HS-27A (cell line): ENCODE measurements around the gene BAD.
"Not testable (repeated sequence)": the region's sequence is repeated elsewhere in the genome, so short reads cannot be mapped to it uniquely, and the experiment has no call there.

Source experiments
- DNase-seq: peaks from one replicate; pipeline ENCODE4 v3.0.0-alpha.2; 2012; ENCODE audit warnings: low read depth, missing footprints

The BAD gene

DNA sequence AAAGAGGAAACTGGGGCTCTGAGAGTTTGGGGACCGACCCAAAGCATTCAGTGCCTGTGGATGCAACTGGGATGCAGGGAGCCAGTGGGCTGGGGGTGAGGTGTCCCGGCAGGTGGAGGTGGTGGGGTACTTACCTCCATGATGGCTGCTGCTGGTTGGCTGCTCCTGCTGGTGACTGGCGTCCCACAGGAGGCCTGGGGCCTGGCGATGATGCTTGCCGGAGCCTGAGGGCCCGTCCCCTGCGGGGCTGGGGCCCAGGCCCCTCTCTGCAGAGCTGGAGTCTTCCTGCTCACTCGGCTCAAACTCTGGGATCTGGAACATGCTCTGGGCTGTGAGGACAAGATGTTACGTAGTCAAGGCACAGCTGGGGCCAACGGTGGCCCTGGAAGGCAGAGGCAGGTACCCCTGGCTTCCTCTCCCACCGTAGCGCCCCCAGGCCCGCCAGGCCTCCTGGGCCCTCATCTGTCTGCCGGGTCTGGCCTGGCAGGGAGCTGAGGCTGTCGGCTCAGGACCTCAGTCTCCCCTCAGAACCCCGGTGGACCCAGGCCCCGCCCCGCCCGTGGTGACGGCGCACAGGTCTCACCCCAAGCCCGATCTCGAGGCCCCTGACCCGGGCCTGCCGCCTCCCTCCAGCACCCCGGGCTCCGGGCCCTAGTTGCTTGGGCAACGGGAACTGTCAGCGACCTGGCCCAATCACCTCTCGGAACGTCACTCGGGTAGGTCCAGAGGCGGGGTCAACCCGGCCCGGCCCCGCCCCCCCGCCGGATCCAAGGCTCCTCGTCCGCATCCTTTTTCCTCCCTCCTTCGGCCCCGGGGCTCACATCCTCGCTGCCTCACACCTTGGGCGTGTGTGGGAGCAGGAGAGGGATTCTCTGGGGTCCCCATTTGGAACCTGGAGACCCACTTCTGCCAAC is at the start of gene BAD:
Gene BAD, minus strand, starts transcription at position 618 of the 914 bp plus-strand sequence. Its CDS starts 297 bp downstream, at position 321.
- DNase-seq = peak; percentile 84

DNA sequence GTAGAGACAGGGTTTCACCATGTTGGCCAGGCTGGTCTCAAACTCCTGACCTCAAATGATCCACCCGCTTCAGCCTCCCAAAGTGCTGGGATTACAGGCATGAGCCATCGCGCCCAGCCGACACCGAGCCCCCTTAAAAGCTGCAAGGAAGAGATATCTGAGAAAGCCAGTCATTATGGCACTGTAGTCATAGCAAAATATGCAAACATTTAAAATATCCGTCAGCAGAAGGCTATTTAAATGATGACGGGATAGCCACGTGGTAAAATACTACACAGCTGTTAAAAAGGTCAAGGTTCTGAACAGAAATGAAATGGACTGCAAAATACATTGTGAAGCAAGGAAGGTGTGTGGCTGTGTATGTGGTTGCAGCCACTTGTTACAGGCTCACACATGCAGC is 49.1 kb upstream of the BAD start:
- no peak for DNase-seq

DNA sequence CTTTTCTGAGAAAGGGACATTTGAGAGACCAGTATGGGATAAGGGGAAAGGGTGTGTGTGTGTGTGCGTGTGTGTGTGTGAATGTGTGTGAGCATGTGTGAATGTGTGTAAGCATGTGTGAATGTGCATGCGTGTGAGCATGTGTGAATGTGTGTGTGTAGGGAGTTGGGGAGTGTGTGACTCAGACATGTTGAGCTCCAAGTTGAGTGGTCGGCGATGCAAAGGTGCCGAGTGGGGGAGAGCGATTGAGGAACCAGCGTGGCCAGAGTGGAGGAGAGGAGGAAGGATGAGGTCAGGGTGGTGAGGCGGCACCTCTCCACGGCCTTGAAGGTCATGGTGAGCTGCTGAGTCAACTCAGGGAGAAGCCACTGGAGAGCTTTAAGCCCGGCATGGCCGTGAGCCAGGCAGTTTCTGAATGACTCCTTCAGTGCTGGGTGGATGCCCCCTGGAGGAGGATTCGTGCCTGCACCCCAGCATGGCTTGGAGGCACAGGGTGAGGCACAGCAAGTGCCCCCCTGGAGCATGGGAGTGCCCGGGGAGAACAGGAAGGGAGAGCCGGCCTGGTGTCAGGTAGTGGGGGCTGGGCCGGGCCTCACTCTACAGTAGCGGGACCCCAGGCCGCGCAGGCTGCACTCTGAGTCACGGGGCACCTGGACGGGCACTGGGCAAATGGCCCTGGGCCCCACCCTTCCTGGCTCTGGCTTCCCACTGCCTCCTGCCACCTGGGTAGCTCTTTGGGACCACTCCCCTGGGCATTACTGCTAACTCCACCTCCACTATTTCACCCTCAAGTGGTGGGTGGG is 47.3 kb upstream of the BAD start:
- peak; percentile 92 for DNase-seq

DNA sequence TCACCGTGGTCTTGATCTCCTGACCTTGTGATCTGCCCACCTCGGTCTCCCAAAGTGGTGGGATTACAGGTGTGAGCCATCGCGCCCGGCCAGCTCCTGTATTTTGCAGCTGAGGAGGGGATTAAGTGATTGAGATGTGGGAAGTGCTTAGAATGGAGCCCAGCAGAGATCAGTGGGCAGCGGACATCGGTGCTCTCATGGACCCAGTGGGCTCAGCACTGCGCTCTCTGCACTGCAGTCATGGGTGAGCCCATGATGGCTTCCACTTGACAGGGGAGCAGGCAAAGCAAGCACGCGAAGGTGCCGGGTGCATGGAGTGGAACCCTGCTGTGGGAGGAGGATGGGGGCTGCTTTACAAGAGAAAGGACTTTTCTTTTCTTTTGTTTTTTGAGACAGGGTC is 46.4 kb upstream of the BAD start:
- no peak for DNase-seq

DNA sequence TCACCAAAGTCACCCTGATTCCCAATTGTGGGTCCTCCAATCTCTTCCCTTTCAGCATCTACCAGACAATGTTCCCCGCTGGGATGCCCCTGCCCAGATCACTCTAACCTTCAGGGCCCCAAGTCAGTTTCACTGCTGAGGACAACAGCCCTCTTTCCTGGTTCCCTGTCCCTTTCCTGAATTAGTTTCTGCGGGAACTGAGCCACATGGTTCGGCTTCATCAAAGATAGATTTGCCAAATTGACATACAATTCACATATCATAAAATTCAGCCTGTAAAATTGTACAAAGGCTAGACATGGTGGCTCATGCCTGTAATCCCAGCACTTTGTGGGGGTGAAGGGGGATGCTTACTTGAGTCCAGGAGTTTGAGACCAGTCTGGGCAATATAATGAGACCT is 43.5 kb upstream of the BAD start:
- DNase-seq = no peak

DNA sequence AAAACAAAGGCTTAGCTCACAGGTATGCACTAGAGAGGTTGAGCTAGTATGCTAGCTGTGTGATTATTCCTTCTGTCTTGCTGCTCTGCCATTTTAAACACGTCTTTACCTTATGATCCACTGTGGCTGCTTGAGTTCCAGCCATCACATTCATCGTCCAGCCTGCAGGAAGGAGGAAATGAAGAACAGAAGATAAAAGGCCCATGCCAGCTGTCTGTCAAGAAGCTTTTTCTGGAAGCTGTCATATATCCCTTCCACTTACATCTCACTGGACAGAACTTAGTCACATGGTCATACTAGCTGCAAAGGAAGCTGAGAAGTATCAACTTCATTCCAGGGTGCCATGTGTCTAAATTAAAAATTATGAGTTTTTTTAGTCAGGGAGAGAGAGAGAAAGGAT is 42.9 kb upstream of the BAD start:
- DNase-seq = no peak

DNA sequence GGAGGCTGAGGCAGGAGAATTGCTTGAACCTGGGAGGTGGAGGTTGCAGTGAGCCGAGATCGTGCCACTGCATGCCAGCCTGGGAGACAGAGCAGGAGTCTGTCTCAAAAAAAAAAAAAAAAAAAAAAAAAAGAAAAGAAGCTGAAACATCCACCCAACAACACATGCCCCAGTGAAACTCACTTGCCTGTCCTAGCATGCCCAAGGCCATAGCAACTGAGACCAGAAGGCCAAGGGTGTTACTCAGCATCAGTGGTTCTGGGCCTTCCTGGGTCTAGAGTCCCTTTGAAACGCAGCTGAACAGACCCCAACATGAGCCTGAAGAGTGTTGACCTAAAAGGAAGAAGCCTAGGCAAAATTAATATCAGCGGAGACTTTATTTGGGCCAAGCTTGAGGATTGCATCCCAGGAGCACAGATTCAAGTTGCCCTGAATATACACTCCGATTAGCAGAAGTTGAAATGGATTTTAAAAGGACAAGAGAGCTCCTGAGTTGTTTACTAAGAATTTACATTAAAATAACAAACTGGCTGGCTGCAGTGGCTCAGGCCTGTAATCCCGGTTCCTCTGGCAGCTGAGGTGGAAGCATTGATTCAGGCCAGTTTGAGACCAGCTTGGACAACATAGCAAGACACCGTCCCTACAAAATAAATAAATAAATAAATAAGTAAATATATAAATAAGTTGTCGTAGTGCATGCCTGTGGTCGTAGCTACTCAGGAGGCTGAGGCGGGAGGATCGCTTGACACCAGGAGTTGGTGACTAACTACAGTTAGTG is 40.4 kb upstream of the BAD start:
- no peak for DNase-seq

DNA sequence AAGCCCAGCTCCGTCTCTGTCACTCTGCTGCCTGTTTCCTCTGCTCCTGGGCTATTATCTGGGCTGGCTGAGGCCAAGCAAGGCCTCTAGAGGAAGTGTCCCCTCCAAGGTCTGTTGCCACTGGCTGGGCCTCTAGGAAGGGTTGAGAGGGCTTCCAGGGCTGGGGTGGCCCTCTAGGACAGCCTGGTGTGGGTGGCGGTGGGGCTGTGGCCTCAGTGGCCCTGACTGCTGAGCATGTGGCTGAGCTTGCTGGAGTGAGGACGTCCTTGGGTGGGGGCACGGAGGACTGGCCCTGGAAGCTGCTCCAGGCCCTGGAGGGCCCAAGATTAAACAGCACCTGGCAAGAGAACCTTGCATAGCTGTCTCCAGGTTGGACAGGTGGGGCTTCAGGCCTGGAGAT is 39.5 kb upstream of the BAD start:
- DNase-seq = not testable (repeated sequence)

DNA sequence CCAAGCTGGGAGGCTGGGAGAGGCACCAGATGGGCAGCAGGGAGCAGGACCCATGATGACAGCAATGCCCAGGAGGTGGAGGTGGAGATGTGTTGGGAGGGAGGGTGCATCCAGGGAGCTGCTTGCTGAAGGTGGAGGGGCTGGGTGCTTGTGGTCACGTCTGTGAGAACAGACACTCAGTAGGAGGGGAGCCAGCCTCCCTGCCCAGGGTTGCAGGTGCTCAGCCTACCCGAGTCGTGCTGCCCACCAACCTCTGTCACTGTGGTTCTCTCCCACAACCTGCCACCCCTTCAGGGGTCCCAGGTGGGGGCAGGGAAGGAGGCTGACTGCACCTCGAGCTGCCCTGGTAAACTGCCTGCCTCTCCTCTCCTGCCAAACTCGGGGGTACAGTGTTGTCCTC is 38.9 kb upstream of the BAD start:
- no peak for DNase-seq

DNA sequence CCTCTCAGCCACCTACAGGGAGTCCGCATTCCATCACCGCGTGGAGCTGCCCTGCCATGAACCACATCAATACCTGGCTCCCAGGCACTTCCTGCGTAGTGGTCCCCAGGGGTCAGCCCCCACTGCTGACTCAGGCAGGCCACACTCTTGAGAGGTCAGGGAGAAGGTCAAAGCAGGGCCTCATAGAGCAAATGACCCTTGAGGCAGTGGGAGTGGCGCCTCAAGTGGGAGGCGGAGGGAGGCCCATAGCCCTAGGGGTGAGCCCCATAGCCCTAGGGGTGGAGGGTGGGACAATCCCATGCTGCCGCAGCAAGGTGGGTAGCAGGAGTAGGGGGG is 38.4 kb upstream of the BAD start:
- DNase-seq = no peak

DNA sequence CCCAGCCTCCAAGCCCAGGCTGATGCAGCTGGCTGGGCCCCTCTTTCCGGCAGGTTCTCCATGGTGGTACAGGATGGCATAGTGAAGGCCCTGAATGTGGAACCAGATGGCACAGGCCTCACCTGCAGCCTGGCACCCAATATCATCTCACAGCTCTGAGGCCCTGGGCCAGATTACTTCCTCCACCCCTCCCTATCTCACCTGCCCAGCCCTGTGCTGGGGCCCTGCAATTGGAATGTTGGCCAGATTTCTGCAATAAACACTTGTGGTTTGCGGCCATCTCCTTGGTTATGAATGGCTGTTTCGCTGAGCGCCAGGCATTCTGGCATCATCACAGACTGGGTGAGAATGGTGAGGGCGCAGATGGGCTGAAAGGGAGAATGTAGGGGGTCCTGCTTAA is 37.1 kb upstream of the BAD start:
- DNase-seq = no peak

DNA sequence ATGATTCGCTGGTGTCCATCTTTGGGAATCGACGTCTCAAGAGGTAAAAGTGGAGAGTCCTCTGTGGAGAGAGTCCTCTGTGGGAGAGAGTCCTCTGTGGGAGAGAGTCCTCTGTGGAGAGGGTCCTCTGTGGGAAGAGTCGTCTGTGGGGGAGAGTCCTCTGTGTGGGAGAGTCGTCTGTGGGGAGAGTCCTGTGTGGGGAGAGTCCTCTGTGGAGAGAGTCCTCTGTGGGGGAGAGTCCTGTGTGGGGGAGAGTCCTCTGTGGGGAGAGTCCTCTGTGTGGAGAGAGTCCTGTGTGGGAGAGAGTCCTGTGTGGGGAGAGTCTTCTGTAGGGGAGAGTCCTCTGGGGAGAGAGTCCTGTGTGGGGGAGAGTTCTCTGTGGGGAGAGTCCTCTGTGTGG is 36.6 kb upstream of the BAD start:
- DNase-seq = no peak

DNA sequence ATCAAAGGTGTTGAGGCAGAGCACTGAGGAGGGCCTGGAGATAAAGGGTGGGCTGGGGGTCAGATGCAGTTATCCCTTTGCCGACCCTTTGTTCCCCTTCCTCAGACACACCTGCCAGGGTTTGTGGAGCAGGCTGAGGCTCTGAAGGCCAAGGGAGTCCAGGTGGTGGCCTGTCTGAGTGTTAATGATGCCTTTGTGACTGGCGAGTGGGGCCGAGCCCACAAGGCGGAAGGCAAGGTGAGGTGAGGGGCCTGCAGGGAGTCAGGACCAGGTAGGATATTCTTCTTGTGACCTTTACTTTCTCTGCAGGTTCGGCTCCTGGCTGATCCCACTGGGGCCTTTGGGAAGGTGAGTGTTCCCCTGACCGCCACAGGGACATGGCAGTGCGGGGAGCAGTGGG is 36.1 kb upstream of the BAD start:
- DNase-seq = no peak

DNA sequence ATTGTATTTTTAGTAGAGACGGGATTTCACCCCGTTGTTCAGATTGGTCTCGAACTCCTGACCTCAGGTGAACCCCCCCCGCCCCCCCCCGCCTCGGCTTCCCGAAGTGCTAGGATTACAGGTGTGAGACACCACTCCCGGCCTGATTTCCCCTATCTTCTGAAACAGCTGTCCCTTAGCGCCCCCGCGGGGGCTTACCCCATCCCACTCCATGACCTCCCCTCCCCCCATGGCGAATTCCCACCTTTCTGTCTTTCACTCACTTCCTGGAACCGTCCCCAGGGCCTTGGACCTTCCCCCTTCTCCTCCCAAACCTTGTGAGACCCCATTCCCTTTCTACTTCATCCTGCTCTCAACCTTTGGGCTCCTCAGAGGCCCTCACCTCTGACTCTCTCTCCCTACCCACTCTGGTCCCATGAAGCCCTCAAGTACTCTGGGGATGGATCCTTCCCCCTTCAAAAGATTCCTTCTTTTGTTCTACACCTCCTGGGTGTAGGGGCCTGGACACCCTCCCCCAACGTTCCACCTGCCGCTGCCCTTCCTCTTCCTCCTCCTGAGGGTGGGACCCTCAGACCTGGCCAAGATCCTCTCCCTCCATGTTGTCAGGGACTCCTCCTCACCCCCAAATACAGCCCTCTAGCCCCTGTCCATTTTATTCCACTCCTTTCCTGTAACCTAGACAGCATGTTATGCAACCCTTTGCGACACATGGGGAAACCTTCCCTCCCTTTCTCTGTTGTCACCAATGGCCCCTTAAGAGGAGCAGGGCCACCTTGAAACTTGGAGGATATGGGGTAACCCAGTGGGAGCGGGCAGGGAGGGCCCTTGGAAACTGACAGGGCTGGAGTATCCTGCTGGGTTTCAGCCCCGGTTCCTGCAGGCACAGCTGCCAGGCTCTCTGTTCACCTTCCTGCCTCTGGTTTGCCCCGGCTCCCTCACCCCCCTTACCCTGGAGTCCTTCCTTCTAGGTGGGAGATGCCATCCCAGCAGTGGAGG is 34.6 kb upstream of the BAD start:
- DNase-seq = no peak

DNA sequence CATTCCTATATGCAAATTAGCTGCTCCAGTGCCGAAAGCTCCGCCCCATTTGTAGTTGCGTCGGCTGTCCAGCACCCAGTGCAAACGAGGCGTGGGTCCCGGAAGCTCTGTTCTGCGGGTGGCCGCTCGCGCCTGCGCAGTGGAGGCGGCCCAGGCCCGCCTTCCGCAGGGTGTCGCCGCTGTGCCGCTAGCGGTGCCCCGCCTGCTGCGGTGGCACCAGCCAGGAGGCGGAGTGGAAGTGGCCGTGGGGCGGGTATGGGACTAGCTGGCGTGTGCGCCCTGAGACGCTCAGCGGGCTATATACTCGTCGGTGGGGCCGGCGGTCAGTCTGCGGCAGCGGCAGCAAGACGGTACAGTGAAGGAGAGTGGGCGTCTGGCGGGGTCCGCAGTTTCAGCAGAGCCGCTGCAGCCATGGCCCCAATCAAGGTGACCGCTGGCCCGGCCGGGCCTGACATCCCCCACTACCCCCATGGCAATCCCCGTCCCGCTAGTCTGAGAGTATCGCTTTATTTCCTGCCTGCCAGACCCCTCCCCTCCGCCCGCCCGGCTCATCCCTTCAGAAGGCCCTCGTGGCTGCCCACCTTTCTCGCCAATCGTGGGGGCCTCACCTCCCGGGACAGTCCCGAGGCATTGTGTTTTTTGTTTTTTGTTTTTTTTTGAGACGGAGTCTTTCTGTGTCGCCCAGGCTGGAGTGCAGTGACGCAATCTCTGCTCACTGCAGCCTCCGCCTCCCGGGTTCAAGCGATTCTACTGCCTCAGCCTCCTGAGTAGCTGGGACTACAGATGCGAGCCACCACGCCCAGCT is 33.7 kb upstream of the BAD start, which contains the start of gene PRDX5:
Gene PRDX5, plus strand, starts transcription at position 161 of the 805 bp plus-strand sequence. Its CDS starts 95 bp downstream, at position 256.
- peak; percentile 94 for DNase-seq

DNA sequence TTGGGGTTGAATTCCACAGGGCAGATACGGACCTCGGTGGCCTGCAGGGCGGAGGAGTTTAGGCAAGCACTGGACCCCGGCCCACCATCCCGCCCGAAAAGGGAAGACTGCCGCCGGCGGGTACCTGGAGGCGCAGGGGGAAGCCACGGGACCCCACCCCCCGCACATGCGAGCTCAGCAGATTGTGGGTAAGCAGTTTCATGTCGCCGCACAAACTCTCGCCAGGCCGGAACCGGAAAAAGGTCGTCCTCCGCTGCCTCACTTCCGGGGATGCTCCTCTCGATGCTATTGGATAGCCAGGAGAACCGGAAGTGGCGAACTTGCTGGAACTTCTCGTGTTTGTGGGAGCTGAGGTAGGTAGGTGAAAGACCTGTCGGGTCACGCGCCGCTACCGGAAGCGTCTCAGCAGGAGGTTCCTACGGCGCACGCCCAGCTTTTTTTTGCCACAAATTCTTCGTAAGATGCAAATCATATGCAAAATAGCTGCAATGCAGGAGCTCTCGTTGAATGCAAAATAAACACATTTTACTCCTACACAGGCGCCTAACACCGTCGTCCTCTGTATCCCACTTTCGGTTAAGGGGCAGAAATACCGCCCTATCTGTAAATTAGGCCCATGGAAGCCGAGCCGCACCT is 33.0 kb upstream of the BAD start, which contains the start of gene TRMT112:
Gene TRMT112, minus strand, starts transcription at position 235 of the 636 bp plus-strand sequence. Its CDS starts 33 bp downstream, at position 202.
- peak; percentile 97 for DNase-seq

DNA sequence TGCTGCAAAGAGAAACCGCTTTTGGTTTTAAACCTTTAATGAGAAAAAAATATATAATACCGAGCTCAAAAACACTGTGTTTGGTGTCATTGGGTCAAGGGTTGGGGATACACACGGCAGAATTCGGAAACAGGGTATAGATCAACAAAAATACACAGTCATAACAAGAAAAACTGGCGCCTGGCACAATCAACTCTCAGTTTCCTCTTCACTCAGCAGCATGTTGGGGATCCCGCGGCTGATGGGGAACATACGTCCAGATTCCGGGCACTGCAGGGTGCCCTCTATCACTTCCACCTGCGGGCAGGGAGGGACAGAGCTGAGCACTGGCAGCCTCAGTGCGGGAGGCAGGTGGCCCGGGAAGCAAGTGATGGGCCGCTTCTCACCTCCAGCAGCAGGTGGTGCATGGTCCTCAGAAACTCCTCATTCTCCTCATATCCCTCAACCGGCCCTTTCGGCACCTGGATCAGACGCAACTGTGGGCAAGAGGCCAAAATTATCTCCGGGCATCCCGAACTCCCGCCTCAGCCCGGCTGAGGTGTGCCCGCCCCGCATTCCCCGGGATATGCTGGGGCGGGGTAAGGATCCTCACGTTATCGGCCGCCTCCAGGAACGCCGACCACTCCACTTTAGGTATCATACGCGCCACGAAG is 32.3 kb upstream of the BAD start:
- no peak for DNase-seq

DNA sequence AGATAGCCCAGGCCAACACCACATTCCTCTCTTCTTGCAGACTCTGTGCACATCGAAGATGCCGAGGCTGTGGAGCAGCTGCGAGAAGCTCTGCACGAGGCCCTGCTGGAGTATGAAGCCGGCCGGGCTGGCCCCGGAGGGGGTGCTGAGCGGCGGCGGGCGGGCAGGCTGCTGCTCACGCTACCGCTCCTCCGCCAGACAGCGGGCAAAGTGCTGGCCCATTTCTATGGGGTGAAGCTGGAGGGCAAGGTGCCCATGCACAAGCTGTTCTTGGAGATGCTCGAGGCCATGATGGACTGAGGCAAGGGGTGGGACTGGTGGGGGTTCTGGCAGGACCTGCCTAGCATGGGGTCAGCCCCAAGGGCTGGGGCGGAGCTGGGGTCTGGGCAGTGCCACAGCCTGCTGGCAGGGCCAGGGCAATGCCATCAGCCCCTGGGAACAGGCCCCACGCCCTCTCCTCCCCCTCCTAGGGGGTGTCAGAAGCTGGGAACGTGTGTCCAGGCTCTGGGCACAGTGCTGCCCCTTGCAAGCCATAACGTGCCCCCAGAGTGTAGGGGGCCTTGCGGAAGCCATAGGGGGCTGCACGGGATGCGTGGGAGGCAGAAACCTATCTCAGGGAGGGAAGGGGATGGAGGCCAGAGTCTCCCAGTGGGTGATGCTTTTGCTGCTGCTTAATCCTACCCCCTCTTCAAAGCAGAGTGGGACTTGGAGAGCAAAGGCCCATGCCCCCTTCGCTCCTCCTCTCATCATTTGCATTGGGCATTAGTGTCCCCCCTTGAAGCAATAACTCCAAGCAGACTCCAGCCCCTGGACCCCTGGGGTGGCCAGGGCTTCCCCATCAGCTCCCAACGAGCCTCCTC is 31.4 kb upstream of the BAD start:
- not testable (repeated sequence) for DNase-seq
